Loucy (cell line): Measurements from ENCODE around the gene RCAN1.

ENCODE experiments used
- CTCF ChIP-seq: fragments of 200-600 bp; sonication (generic); conservative IDR thresholded peaks from 2 replicates; pipeline ENCODE4 v1.5.1; 2014; ENCODE audit warnings: mild to moderate bottlenecking, antibody characterized with exemption, low read length
- EZH2phosphoT487 ChIP-seq: fragments of 200-600 bp; IDR thresholded peaks from 2 replicates; pipeline ENCODE4 v1.6.1; 2018; ENCODE audit warnings: antibody characterized with exemption, mild to moderate bottlenecking, moderate library complexity, borderline replicate concordance

GRCh38 chr21:34599534-34600101 lies 15.3 kb downstream of the RCAN1 start:
- TF ChIP-seq CTCF: no peak
- no peak for TF ChIP-seq EZH2phosphoT487
